Right lobe of liver (tissue), 6 donors: ENCODE measurements around the gene CTSD. TPM values are rescaled to one million over a fixed set of nuclear protein-coding genes. Genes with fewer than 3 reads are reported as not detected.

Source experiments
- ATAC-seq, 4 donors: fragments of 200-7000 bp; cut with Tn5 transposase; one replicate each; pipeline ENCODE4 v1.9.1; 2020; ENCODE audit warnings: mild to moderate bottlenecking in 4 of 4, moderate library complexity in 4 of 4
- DNase-seq, 3 donors: peaks; one replicate each; pipeline ENCODE4 v3.0.0-alpha.2; 2020
- H3K27ac ChIP-seq, 3 donors: fragments of 200-600 bp; one replicate each; pipeline ENCODE4 v1.8.0; 2022
- H3K27me3 ChIP-seq, 2 donors: fragments of 200-600 bp; one replicate each; pipeline ENCODE4 v1.8.0; 2022
- H3K36me3 ChIP-seq, 4 donors: fragments of 200-600 bp; sonication (generic) in 1 of 4; one replicate each; pipeline versions ENCODE4 v1.5.1 to v1.8.0; 2017 to 2022; ENCODE audit warnings: control low read depth in 1 of 4
- H3K4me1 ChIP-seq, 4 donors: fragments of 200-600 bp; sonication (generic) in 1 of 4; one replicate each; pipeline versions ENCODE4 v1.5.1 to v1.8.0; 2017 to 2022; ENCODE audit warnings: control low read depth in 1 of 4
- H3K4me3 ChIP-seq, 3 donors: fragments of 200-600 bp; one replicate each; pipeline ENCODE4 v1.8.0; 2022
- H3K9me3 ChIP-seq, 4 donors: fragments of 200-600 bp; sonication (generic) in 1 of 4; one replicate each; pipeline versions ENCODE4 v1.5.1 to v1.8.0; 2017 to 2022; ENCODE audit warnings: control low read depth in 1 of 4
- CTCF ChIP-seq, 4 donors: fragments of 200-600 bp in 3 of 4; fragments of 450-650 bp in 1 of 4; IDR thresholded peaks; one replicate each; pipeline versions ENCODE4 v1.5.1 to v1.8.0; 2016 to 2022; ENCODE audit warnings: antibody characterized with exemption in 4 of 4, mild to moderate bottlenecking in 2 of 4
- POLR2A ChIP-seq: fragments of 450-650 bp; IDR thresholded peaks from one replicate; pipeline ENCODE4 v1.6.1; 2017; ENCODE audit warnings: antibody characterized with exemption, mild to moderate bottlenecking
- WGBS: methylation state at CpG from one replicate; pipeline ENCODE4 v1.1.6; 2018; ENCODE audit warnings: low coverage, low lambda C conversion rate; ENCODE audit not compliant: insufficient coverage; ENCODE audit errors: missing lambda C conversion rate; 5-methylcytosine and 5-hydroxymethylcytosine counted together
- intact Hi-C, 2 donors: fragments of 100-400 bp; cut with DNase I; formaldehyde crosslinking; loops; one replicate each; pipeline versions ENCODE4 v1.11.2 to v1.14.1; 2022
- total RNA-seq, 6 experiments: library from RNA; depleted of rRNA in 2 of 6; stranded (reverse); fragments of >200 nt in 2 of 6; fragmentation: NEBNext Ultra II Directional in 3 of 6; extraction: Animal tissue kit (Norgen Biotek cat#: 25700) in 3 of 6; gene quantifications; one replicate each; pipeline versions ENCODE4 v1.1.0 to v1.2.4, GENCODE V29; 2016 to 2023
- donor health status: DM: no; HTN: yes; CAD: no.
- donor health status: DM: no; HTN: no; CAD: no.
- donor health status: DM: no; HTN: no; CAD: no.
- donor health status: DM: no; HTN: yes; CAD: no.
- donor health status: DM: no; HTN: yes; CAD: no.

CTSD gene
- total RNA-seq, 6 experiments from 2014 or later = 515 to 1,549 (median 1,009) TPM

- ATAC-seq = no peak
- H3K4me3 ChIP-seq = no peak overlapping the region
These were observed 34.6 kb downstream of the CTSD start for GRCh38 chr11:1728931-1729691.

GRCh38 chr11:1728301-1728700, 35.4 kb downstream of the CTSD start:
- H3K27me3 ChIP-seq = no peaks in the 10 kb centered on the region
- no peaks in the 10 kb centered on the region for H3K36me3 ChIP-seq
- H3K4me3 ChIP-seq = no peak overlapping the region
- H3K4me1 ChIP-seq = no peaks in the 10 kb centered on the region
- DNase-seq (peak in 1 of 3 donors; percentile 28), ATAC-seq (no peak)
- intact Hi-C loops = no loop called here
- TF ChIP-seq CTCF (IDR thresholded peaks at IDR 0.05) (no peak), POLR2A (no peak)
- H3K27ac ChIP-seq = no peak overlapping the region
- no peaks in the 10 kb centered on the region for H3K9me3 ChIP-seq
- WGBS = 39% methylated on average over 4 of the region's 4 CpGs

More at GRCh38 chr11:1728931-1729691, 34.6 kb downstream of the CTSD start:
- H3K36me3 ChIP-seq = no peaks in the 10 kb centered on the region
- H3K9me3 ChIP-seq = no peaks in the 10 kb centered on the region
- no peak overlapping the region for H3K27ac ChIP-seq
- H3K4me1 ChIP-seq = no peaks in the 10 kb centered on the region
- WGBS = 56% methylated on average over 25 of the region's 25 CpGs
- DNase-seq = peak in 1 of 3 donors; percentile 16
- H3K27me3 ChIP-seq = no peaks in the 10 kb centered on the region
- intact Hi-C loops = no loop called here
- TF ChIP-seq CTCF (IDR thresholded peaks at IDR 0.05) = no peak
- no peak for TF ChIP-seq POLR2A

- DNase-seq (peak in 1 of 3 donors; percentile 37), ATAC-seq (no peak)
- no peaks in the 10 kb centered on the region for H3K36me3 ChIP-seq
- no peak for TF ChIP-seq CTCF (IDR thresholded peaks at IDR 0.05)
- no peak for TF ChIP-seq POLR2A
- H3K9me3 ChIP-seq = no peaks in the 10 kb centered on the region
- no peaks in the 10 kb centered on the region for H3K27me3 ChIP-seq
- intact Hi-C loops = no loop called here
- no peak overlapping the region for H3K27ac ChIP-seq
- no peaks in the 10 kb centered on the region for H3K4me1 ChIP-seq
- 59% methylated on average over 8 of the region's 9 CpGs for WGBS
- no peak overlapping the region for H3K4me3 ChIP-seq
These were observed 35.9 kb downstream of the CTSD start for GRCh38 chr11:1727861-1728260.

GRCh38 chr11:1727096-1727690, 36.5 kb downstream of the CTSD start:
- peak in 1 of 3 donors; percentile 25 for DNase-seq
- WGBS = 28% methylated on average over 6 of the region's 11 CpGs

More at GRCh38 chr11:1727096-1727690, 36.5 kb downstream of the CTSD start:
- Histone ChIP-seq H3K4me1 (no peaks in the 10 kb centered on the region), H3K27me3 (no peaks in the 10 kb centered on the region), H3K9me3 (no peaks in the 10 kb centered on the region), H3K4me3 (no peak overlapping the region), H3K27ac (no peak overlapping the region), H3K36me3 (no peaks in the 10 kb centered on the region)
- TF ChIP-seq POLR2A (no peak), CTCF (IDR thresholded peaks at IDR 0.05) (no peak)
- intact Hi-C loops = no loop called here
- no peak for ATAC-seq
